ENCODE data around the gene SCUBE1. TPM values are rescaled to one million over a fixed set of nuclear protein-coding genes. Genes with fewer than 3 reads are reported as not detected.

Gene SCUBE1
- total RNA-seq, 1 experiment from 2014 or later = 3.9 TPM

GRCh38 chr22:43319661-43320486 lies 23.3 kb downstream of the SCUBE1 start:
- intact Hi-C loops (cut with micrococcal nuclease) = no loop called here
- Histone ChIP-seq H3K9me3 (ENCODE audit: control insufficient read depth in 1 of 2, insufficient read depth in 1 of 2, low read depth in 1 of 2, low read length in 2 of 2) (no peaks in the 10 kb centered on the region), H4K20me1 (ENCODE audit: insufficient read depth) (no peaks in the 10 kb centered on the region), H3K79me2 (ENCODE audit: insufficient read depth, low read length) (no peaks in the 10 kb centered on the region), H2AFZ (ENCODE audit: low read depth, low read length, poor library complexity, severe bottlenecking) (no peak overlapping the region), H3K9me2 (ENCODE audit: insufficient read depth) (no peaks in the 10 kb centered on the region), H3K27me3 (ENCODE audit: insufficient read depth, low read length) (0 out of 2 replicates have a peak, but pooled peaks cover 7% of the 10 kb centered on the region), H3K9ac (ENCODE audit: low read length) (no peak overlapping the region), H3K4me1 (ENCODE audit: control insufficient read depth in 1 of 2, insufficient read depth in 2 of 2, low read length in 2 of 2) (no peaks in the 10 kb centered on the region), H3K36me3 (ENCODE audit: control insufficient read depth in 1 of 2, insufficient read depth in 2 of 2, low read length in 2 of 2) (no peaks in the 10 kb centered on the region), H3K4me2 (ENCODE audit: low read length) (no peak overlapping the region), H3K27ac (ENCODE audit: low read depth, low read length) (no peak overlapping the region), H3K4me3 (replicated peaks in 1 of 2; ENCODE audit: low read depth in 1 of 2, low read length in 2 of 2) (no peak overlapping the region)
- CTCF ChIA-PET = no interaction called here
- no TSS peak for BruUV-seq (replicated peaks)
- ATAC-seq (no peak), DNase-seq (ENCODE audit: low read depth, low spot score) (no peak)
- TF ChIP-seq, protein P1, sequence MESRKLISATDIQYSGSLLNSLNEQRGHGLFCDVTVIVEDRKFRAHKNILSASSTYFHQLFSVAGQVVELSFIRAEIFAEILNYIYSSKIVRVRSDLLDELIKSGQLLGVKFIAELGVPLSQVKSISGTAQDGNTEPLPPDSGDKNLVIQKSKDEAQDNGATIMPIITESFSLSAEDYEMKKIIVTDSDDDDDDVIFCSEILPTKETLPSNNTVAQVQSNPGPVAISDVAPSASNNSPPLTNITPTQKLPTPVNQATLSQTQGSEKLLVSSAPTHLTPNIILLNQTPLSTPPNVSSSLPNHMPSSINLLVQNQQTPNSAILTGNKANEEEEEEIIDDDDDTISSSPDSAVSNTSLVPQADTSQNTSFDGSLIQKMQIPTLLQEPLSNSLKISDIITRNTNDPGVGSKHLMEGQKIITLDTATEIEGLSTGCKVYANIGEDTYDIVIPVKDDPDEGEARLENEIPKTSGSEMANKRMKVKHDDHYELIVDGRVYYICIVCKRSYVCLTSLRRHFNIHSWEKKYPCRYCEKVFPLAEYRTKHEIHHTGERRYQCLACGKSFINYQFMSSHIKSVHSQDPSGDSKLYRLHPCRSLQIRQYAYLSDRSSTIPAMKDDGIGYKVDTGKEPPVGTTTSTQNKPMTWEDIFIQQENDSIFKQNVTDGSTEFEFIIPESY (IDR thresholded peaks at IDR 0.05; ENCODE audit: extremely low read depth, insufficient replicate concordance, low read length) = no peak
- no peak for TF ChIP-seq YY1 (IDR thresholded peaks at IDR 0.05; ENCODE audit: extremely low read depth, insufficient replicate concordance, low read depth, low read length)
- no peak for TF ChIP-seq POLR2A (IDR thresholded peaks at IDR 0.05; ENCODE audit: borderline replicate concordance, extremely low read depth, insufficient read depth, insufficient read length)
- TF ChIP-seq ATF3 (IDR thresholded peaks at IDR 0.05) = no peak
- no peak for TF ChIP-seq CBX3 (IDR thresholded peaks at IDR 0.05; ENCODE audit: low read depth)
- no peak for TF ChIP-seq ZNF274 (IDR thresholded peaks at IDR 0.05; ENCODE audit: low read depth, low read length)
- TF ChIP-seq SRF (IDR thresholded peaks at IDR 0.05; ENCODE audit: low read depth) = no peak
- TF ChIP-seq EZH2phosphoT487 (IDR thresholded peaks at IDR 0.05; ENCODE audit: borderline replicate concordance) = no peak
- RAD21 ChIA-PET (ENCODE audit: low non-redundant PET in 1 of 2, low total read pairs in 2 of 2, uncharacterized antibody in 2 of 2, unreplicated experiment in 2 of 2) = no interaction called here
- POLR2A ChIA-PET = no interaction called here

All from HCT116 (cell line).